HUES6 (cell line): ENCODE data around the gene IL18RAP.

Experiments
- H3K27ac ChIP-seq: 2 replicates; pipeline ENCODE4 v1.7.0; 2013; ENCODE audit warnings: low read depth, mild to moderate bottlenecking, low read length, inconsistent platforms
- H3K27me3 ChIP-seq: 2 replicates; pipeline ENCODE4 v1.6.1; 2013; ENCODE audit warnings: low read length; ENCODE audit not compliant: control insufficient read depth, insufficient read depth
- H3K36me3 ChIP-seq: 2 replicates; pipeline ENCODE4 v1.6.1; 2013; ENCODE audit warnings: low read length; ENCODE audit not compliant: control insufficient read depth, insufficient read depth
- H3K4me1 ChIP-seq: 2 replicates; pipeline ENCODE4 v1.6.1; 2013; ENCODE audit warnings: low read length; ENCODE audit not compliant: control insufficient read depth, insufficient read depth
- H3K4me3 ChIP-seq: 2 replicates; pipeline ENCODE4 v1.5.1; 2013; ENCODE audit warnings: low read depth, low read length
- H3K9ac ChIP-seq: one replicate; pipeline ENCODE4 v1.6.1; 2013; ENCODE audit warnings: mild to moderate bottlenecking, low read length
- H3K9me3 ChIP-seq: 2 replicates; pipeline ENCODE4 v1.6.1; 2013; ENCODE audit warnings: low read depth, low read length; ENCODE audit not compliant: control insufficient read depth, insufficient read depth

Gene IL18RAP

GRCh38 chr2:102397209-102397608, 25.8 kb upstream of the IL18RAP start:
- no peaks in the 10 kb centered on the region for H3K27me3 ChIP-seq
- no peak overlapping the region for H3K4me3 ChIP-seq
- H3K36me3 ChIP-seq: no peaks in the 10 kb centered on the region
- no peaks in the 10 kb centered on the region for H3K4me1 ChIP-seq
- no peak overlapping the region for H3K9ac ChIP-seq
- no peak overlapping the region for H3K27ac ChIP-seq
- no peaks in the 10 kb centered on the region for H3K9me3 ChIP-seq

- H3K9ac ChIP-seq: no peak overlapping the region
These were observed 23.3 kb upstream of the IL18RAP start for GRCh38 chr2:102399499-102400141.

GRCh38 chr2:102401456-102401855, 21.5 kb upstream of the IL18RAP start:
- Histone ChIP-seq H3K4me1 (no peaks in the 10 kb centered on the region), H3K9me3 (no peaks in the 10 kb centered on the region), H3K36me3 (no peaks in the 10 kb centered on the region), H3K9ac (no peak overlapping the region), H3K27me3 (no peaks in the 10 kb centered on the region), H3K27ac (no peak overlapping the region), H3K4me3 (no peak overlapping the region)

More at GRCh38 chr2:102399499-102400141, 23.3 kb upstream of the IL18RAP start:
- Histone ChIP-seq H3K9me3 (no peaks in the 10 kb centered on the region), H3K36me3 (no peaks in the 10 kb centered on the region), H3K27me3 (no peaks in the 10 kb centered on the region), H3K4me1 (no peaks in the 10 kb centered on the region), H3K27ac (no peak overlapping the region), H3K4me3 (no peak overlapping the region)

- Histone ChIP-seq H3K27me3 (no peaks in the 10 kb centered on the region), H3K9me3 (no peaks in the 10 kb centered on the region), H3K27ac (no peak overlapping the region), H3K4me3 (no peak overlapping the region), H3K9ac (no peak overlapping the region), H3K4me1 (no peaks in the 10 kb centered on the region), H3K36me3 (no peaks in the 10 kb centered on the region)
These were observed 21.1 kb upstream of the IL18RAP start for GRCh38 chr2:102401865-102402264.

DNA sequence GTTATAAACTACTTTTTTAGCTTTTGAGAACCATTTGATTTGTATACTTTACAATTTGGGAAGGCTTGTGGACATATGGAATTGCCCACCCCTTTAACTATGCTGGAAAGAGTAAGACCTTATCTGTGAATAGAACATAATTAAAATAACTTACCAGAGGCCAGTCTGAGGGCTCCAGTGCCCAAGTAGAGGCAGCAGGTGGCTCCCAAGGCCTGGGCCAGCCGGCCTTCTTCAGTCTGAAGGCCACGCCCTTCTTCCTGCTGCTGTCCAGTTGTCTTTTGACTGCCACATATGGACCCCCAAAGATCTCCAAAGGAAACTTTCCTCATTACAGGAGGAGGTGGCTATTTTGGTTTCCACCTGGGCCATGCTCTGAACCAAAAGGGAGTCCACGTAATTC, 12.0 kb upstream of the IL18RAP start:
- Histone ChIP-seq H3K9me3 (peaks cover 25% of the 10 kb centered on the region), H3K27me3 (no peaks in the 10 kb centered on the region), H3K4me3 (no peak overlapping the region), H3K4me1 (no peaks in the 10 kb centered on the region), H3K27ac (no peak overlapping the region), H3K36me3 (no peaks in the 10 kb centered on the region), H3K9ac (no peak overlapping the region)

DNA sequence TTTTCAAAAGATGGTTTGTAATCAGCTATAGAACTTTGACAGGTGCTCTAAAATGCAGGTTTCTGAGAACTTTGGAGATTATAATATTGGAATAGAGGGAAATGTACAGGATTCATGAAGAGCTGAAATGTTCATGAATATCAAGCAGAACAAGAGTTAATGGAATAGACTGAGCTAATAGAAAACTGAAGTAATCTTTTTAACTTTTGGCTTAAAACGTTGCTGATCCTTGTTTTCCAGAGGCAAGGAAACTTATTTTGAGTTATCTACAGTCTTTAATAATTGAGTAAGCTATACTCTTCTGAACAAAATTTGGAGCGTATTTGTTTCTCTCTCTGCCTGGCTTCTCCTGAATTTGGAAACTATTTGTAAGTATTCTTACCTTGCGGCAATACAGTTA, 10.8 kb upstream of the IL18RAP start:
- Histone ChIP-seq H3K4me3 (no peak overlapping the region), H3K9me3 (peaks cover 25% of the 10 kb centered on the region), H3K4me1 (no peaks in the 10 kb centered on the region)

DNA sequence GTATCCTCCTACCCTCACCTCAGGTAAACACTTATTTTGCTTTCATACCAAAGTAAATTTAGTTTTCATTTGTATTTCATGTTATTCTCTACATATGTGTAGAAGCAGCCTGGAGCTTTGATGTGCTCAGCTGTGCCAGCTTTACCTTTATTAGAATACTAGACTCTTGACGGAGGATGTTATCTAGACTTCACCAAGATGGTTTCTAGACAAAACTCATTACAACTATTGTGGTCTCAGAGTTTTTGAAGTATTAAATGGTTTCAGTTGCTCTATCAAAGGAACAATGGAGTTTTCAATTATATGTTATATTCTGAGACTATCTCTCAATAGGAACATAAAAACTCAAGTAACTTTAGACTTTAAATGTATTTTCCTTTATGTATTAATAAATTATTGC, 5.0 kb upstream of the IL18RAP start:
- no peaks in the 10 kb centered on the region for H3K4me1 ChIP-seq
- peaks cover 4% of the 10 kb centered on the region; the same call in 1 of the 2 replicates for H3K27me3 ChIP-seq
- no peaks in the 10 kb centered on the region for H3K36me3 ChIP-seq
- H3K9me3 ChIP-seq: peaks cover 12% of the 10 kb centered on the region; the same call in 1 of the 2 replicates
- H3K27ac ChIP-seq: no peak overlapping the region
- no peak overlapping the region for H3K4me3 ChIP-seq
- no peak overlapping the region for H3K9ac ChIP-seq

More for the DNA sequence above, 10.8 kb upstream of the IL18RAP start:
- Histone ChIP-seq H3K27ac (no peak overlapping the region), H3K36me3 (no peaks in the 10 kb centered on the region), H3K27me3 (no peaks in the 10 kb centered on the region), H3K9ac (no peak overlapping the region)

DNA sequence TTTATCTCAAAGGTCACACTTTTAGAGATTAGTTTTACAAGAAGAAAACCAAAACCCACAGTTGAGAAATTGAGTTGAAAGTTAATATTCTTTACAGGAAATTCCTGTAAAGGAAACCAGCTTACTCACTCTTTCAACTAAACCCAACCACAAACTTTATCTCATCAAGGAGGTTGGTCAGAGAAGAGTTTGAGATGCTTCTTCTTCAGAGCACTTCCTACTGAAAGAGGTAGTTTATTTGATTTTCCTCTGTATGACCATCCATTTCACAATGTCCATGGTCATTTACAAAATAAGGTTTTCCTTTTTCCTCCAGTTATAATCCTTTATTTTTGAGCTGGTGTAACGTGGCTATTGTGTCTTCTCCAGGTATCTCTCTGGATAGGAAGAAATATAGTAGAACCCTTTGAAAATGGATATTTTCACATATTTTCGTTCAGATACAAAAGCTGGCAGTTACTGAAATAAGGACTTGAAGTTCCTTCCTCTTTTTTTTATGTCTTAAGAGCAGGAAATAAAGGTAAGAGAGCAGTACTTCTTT, 4.5 kb upstream of the IL18RAP start:
- H3K9ac ChIP-seq: no peak overlapping the region
- H3K27me3 ChIP-seq: peaks cover 4% of the 10 kb centered on the region; the same call in 1 of the 2 replicates
- H3K4me1 ChIP-seq: no peaks in the 10 kb centered on the region
- no peak overlapping the region for H3K27ac ChIP-seq
- H3K4me3 ChIP-seq: no peak overlapping the region
- H3K9me3 ChIP-seq: peaks cover 10% of the 10 kb centered on the region; the same call in 1 of the 2 replicates
- H3K36me3 ChIP-seq: no peaks in the 10 kb centered on the region

- no peaks in the 10 kb centered on the region for H3K36me3 ChIP-seq
- H3K9me3 ChIP-seq: no peaks in the 10 kb centered on the region
- H3K4me3 ChIP-seq: no peak overlapping the region
- peaks cover 4% of the 10 kb centered on the region; the same call in 1 of the 2 replicates for H3K27me3 ChIP-seq
- no peak overlapping the region for H3K27ac ChIP-seq
- no peak overlapping the region for H3K9ac ChIP-seq
- H3K4me1 ChIP-seq: no peaks in the 10 kb centered on the region
These were observed 2.7 kb upstream of the IL18RAP start for GRCh38 chr2:102420290-102420689.

- no peak overlapping the region for H3K27ac ChIP-seq
- H3K4me3 ChIP-seq: no peak overlapping the region
- H3K27me3 ChIP-seq: peaks cover 4% of the 10 kb centered on the region; the same call in 1 of the 2 replicates
- H3K9ac ChIP-seq: no peak overlapping the region
- H3K36me3 ChIP-seq: no peaks in the 10 kb centered on the region
- no peaks in the 10 kb centered on the region for H3K4me1 ChIP-seq
- H3K9me3 ChIP-seq: no peaks in the 10 kb centered on the region
These were observed 835 bp upstream of the IL18RAP start for GRCh38 chr2:102421890-102422759.

- Histone ChIP-seq H3K4me3 (no peak overlapping the region), H3K27ac (no peak overlapping the region), H3K4me1 (no peaks in the 10 kb centered on the region), H3K9ac (no peak overlapping the region), H3K9me3 (no peaks in the 10 kb centered on the region), H3K36me3 (no peaks in the 10 kb centered on the region), H3K27me3 (peaks cover 4% of the 10 kb centered on the region; the same call in 1 of the 2 replicates)
These were observed 408 bp downstream of the IL18RAP start for GRCh38 chr2:102423368-102423767.
